HUDEP-2 (cell line): ENCODE measurements around the gene CCDC112.
A peak's percentile ranks its signal among the peaks of the same experiment; 100 is the strongest.

Experiments used
- DNase-seq, 76 experiments: peaks; one replicate each; lab custom pipeline; 2025; ENCODE audit not compliant: unreplicated experiment in 76 of 76; lab: John Stamatoyannopoulos, UW

CCDC112 gene

GRCh38 chr5:115319007-115319406 lies 22.6 kb upstream of the CCDC112 start:
- DNase-seq = no peak

GRCh38 chr5:115317736-115318135 lies 21.3 kb upstream of the CCDC112 start:
- no peak for DNase-seq

GRCh38 chr5:115317320-115317719 lies 20.9 kb upstream of the CCDC112 start:
- no peak for DNase-seq

GRCh38 chr5:115313632-115314031 lies 17.2 kb upstream of the CCDC112 start:
- DNase-seq = no peak

GRCh38 chr5:115313052-115313451 lies 16.6 kb upstream of the CCDC112 start:
- DNase-seq = peak in 5 of 76 experiments; percentile 1 to 8 (median 5)

- peak in 17 of 76 experiments; percentile 2 to 51 (median 18) for DNase-seq
These were observed 13.4 kb upstream of the CCDC112 start for GRCh38 chr5:115309751-115310370.

GRCh38 chr5:115308815-115309214 lies 12.4 kb upstream of the CCDC112 start:
- no peak for DNase-seq

GRCh38 chr5:115306011-115306536 lies 9.6 kb upstream of the CCDC112 start:
- no peak for DNase-seq

GRCh38 chr5:115304496-115304895 lies 8.0 kb upstream of the CCDC112 start:
- no peak for DNase-seq

GRCh38 chr5:115298811-115299210 lies 2.4 kb upstream of the CCDC112 start:
- peak in 4 of 76 experiments; percentile 8 to 16 (median 11) for DNase-seq

GRCh38 chr5:115297031-115297430 lies 577 bp upstream of the CCDC112 start:
- no peak for DNase-seq

- DNase-seq = peak in 2 of 76 experiments; percentile 45 to 47
These were observed 704 bp downstream of the CCDC112 start for GRCh38 chr5:115295777-115296123.

- no peak for DNase-seq
These were observed 5.1 kb downstream of the CCDC112 start for GRCh38 chr5:115291397-115291796.

GRCh38 chr5:115289104-115289503 lies 7.3 kb downstream of the CCDC112 start:
- DNase-seq = peak in 1 of 76 experiments; percentile 12

GRCh38 chr5:115284021-115284420 lies 12.4 kb downstream of the CCDC112 start:
- DNase-seq = no peak

- no peak for DNase-seq
These were observed 14.3 kb downstream of the CCDC112 start for GRCh38 chr5:115282131-115282530.

GRCh38 chr5:115274584-115274983 lies 21.9 kb downstream of the CCDC112 start:
- no peak for DNase-seq

- DNase-seq = no peak
These were observed 24.0 kb downstream of the CCDC112 start for GRCh38 chr5:115272297-115272958.

GRCh38 chr5:115271295-115272050 lies 25.0 kb downstream of the CCDC112 start:
- no peak for DNase-seq

- DNase-seq = no peak
These were observed 28.8 kb downstream of the CCDC112 start for GRCh38 chr5:115267617-115268016.

GRCh38 chr5:115265220-115265619 lies 31.2 kb downstream of the CCDC112 start:
- DNase-seq = no peak
